IPS-15b (cell line): ENCODE results near the gene IVD.

Experiments
- H3K27me3 ChIP-seq: one replicate; pipeline ENCODE4 v1.6.1; 2013; ENCODE audit warnings: low read length; ENCODE audit not compliant: control insufficient read depth, insufficient read depth
- H3K36me3 ChIP-seq: one replicate; pipeline ENCODE4 v1.6.1; 2013; ENCODE audit warnings: low read length; ENCODE audit not compliant: control insufficient read depth, insufficient read depth
- H3K4me1 ChIP-seq: one replicate; pipeline ENCODE4 v1.6.1; 2013; ENCODE audit warnings: mild to moderate bottlenecking, low read length; ENCODE audit not compliant: control insufficient read depth, insufficient read depth
- H3K4me3 ChIP-seq: one replicate; pipeline ENCODE4 v1.5.1; 2013; ENCODE audit warnings: low read depth, low read length
- H3K9ac ChIP-seq: one replicate; pipeline ENCODE4 v1.6.1; 2013; ENCODE audit warnings: low read depth, mild to moderate bottlenecking, low read length
- H3K9me3 ChIP-seq: one replicate; pipeline ENCODE4 v1.6.1; 2013; ENCODE audit warnings: mild to moderate bottlenecking, low read length; ENCODE audit not compliant: control insufficient read depth, insufficient read depth

Gene IVD

GRCh38 chr15:40436892-40437751, 31.5 kb downstream of the IVD start:
- Histone ChIP-seq H3K27me3 (peaks cover 33% of the 10 kb centered on the region), H3K4me3 (peak overlapping the region; percentile 96), H3K9me3 (no peaks in the 10 kb centered on the region), H3K36me3 (no peaks in the 10 kb centered on the region), H3K4me1 (peaks cover 14% of the 10 kb centered on the region), H3K9ac (peak overlapping the region; percentile 60)

GRCh38 chr15:40437752-40438687, 32.4 kb downstream of the IVD start:
- Histone ChIP-seq H3K4me1 (peaks cover 21% of the 10 kb centered on the region), H3K9me3 (no peaks in the 10 kb centered on the region), H3K9ac (peak overlapping the region; percentile 60), H3K27me3 (peaks cover 33% of the 10 kb centered on the region), H3K4me3 (peak overlapping the region; percentile 96), H3K36me3 (no peaks in the 10 kb centered on the region)

DNA sequence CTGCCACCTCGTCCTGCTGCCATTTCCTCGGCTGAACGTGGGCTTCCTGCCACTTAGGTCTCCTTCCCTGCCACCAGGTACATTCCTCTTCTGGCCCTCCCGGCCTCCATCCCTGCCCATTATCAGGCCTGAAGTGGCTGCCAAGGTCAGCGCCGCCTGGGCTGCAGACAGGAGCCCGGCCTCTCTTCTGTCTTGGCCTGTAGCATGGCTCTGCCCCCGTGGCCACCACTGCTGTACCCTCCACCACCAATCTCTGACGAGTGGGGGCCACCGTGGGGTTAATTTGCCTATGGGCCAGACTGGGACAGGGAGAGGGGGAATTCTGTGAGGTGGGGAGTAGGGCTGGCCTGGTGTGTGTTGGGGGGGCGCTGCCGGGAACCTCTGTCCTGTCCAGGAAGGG, 33.1 kb downstream of the IVD start:
- peak overlapping the region; percentile 96 for H3K4me3 ChIP-seq
- no peaks in the 10 kb centered on the region for H3K36me3 ChIP-seq
- peaks cover 28% of the 10 kb centered on the region for H3K4me1 ChIP-seq
- peak overlapping the region; percentile 37 for H3K9ac ChIP-seq
- peaks cover 26% of the 10 kb centered on the region for H3K27me3 ChIP-seq
- H3K9me3 ChIP-seq: no peaks in the 10 kb centered on the region

DNA sequence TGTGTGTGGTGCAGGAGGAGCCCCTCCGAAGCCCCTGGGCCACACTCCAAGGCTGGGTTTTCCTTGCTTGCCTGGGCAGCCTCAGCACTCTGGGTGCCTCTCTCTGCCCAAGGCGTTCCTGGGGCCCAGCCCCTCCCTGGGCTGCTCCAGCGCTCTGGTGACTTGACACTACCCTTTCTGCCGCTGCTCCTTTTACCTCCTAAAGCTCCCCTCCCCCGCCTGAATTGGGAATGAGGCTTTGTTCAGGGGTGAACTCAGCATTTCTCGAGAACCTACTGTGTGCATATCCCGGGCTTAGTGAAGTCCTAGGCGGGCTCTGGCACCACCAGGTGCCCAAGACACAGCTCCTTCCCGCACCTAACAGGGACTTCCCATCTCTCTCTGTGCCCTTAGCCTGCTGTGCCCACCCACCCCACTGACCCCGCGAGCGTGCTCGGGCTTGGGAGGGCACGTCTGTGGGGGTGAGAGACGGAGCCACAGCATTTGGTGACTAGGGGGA, 33.9 kb downstream of the IVD start:
- Histone ChIP-seq H3K4me3 (peak overlapping the region; percentile 96), H3K36me3 (no peaks in the 10 kb centered on the region), H3K9me3 (no peaks in the 10 kb centered on the region), H3K9ac (peak overlapping the region; percentile 88), H3K4me1 (peaks cover 35% of the 10 kb centered on the region), H3K27me3 (peaks cover 18% of the 10 kb centered on the region)

DNA sequence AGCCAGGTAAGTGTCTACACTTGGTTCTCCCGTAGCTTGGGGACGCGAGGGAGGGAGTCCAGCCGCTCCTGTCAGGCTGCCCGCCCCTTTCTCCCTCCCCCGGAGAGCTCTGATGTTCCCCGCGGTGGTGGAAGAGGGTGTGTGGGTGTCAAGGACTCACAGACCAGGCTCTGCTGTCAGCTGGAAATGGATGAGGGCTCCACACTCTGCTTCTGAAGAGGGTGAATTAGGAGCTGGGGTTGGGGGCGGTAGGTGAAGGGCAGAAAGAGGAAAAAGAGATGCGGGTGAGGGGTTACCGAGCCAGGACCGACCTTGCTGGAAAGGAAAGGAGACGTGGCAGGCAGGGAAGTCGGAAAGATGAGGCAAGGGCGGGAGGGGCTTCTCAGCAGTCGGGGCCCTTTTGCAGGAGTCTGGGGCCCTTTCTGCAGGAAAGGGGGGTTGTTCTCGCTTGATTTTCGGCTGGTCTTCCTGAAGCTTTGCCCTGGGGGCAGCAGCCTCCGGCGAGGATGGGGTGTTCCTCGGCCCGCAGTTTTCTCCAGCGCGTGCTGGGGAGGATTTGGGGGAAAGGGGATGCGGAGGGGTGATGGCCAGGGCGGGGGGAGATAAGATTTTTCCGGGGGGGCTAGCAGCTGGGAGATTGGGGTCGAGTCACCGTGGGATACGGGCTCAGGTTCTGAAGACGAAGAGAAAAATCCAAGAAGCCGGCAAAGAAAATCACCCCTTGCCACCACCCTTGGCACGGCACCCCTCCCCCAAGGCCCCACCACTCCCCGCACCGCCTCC, 34.6 kb downstream of the IVD start:
- H3K4me1 ChIP-seq: peaks cover 41% of the 10 kb centered on the region
- no peaks in the 10 kb centered on the region for H3K9me3 ChIP-seq
- H3K9ac ChIP-seq: peak overlapping the region; percentile 88
- H3K4me3 ChIP-seq: peak overlapping the region; percentile 96
- H3K36me3 ChIP-seq: no peaks in the 10 kb centered on the region
- peaks cover 12% of the 10 kb centered on the region for H3K27me3 ChIP-seq

DNA sequence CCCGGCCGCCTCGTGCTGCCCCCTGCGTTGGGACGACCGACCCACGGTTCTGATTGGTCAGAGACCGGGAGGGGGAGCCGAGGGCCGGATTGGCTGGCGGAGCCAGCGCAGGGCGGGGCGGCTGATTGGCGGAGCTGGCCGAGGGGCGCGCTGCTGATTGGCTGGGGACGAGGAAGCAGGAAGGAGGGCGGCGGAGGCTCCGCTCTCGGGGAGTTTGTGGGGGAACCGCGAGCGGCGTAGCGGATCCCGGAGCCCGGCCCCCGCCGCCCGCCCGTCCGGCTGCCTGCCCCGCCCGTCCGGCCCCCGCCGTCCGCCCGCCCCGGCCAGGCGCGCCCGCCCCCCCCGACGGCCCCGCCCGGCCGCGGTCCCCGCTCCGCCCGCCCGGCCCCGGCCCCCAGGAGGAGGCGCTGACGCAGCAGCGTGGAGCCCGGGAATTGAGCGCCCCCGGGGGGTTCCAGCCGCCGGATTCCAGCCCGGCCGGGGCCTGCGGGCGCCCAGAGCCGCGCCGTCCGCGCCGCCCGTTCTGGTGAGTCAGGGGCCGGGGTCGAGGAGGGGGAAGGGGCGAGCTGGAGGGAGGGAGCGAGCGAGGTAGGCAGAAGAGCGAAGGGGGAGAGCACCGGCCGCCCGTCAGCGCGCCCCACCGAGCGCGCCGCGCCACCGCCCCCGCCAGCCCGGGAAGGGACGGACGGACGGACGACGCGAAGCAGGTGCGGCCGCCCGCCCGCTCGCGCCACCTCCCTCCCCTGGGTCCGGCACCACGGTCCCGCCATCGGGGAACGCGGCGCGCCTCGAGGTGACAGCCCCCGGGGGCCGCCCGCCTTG, 35.4 kb downstream of the IVD start, which contains the start of gene BAHD1:
Gene BAHD1 (plus strand): TSS at position 211 of the 822 bp plus-strand sequence. CDS start 17,512 bp downstream, outside the sequence.
- Histone ChIP-seq H3K4me3 (peak within 1 kb of the TSS; percentile 96), H3K9ac (peak within 1 kb of the TSS; percentile 88), H3K9me3 (no peaks in the 10 kb centered on the region), H3K4me1 (peaks cover 44% of the 10 kb centered on the region), H3K27me3 (peaks cover 5% of the 10 kb centered on the region), H3K36me3 (no peaks in the 10 kb centered on the region)

DNA sequence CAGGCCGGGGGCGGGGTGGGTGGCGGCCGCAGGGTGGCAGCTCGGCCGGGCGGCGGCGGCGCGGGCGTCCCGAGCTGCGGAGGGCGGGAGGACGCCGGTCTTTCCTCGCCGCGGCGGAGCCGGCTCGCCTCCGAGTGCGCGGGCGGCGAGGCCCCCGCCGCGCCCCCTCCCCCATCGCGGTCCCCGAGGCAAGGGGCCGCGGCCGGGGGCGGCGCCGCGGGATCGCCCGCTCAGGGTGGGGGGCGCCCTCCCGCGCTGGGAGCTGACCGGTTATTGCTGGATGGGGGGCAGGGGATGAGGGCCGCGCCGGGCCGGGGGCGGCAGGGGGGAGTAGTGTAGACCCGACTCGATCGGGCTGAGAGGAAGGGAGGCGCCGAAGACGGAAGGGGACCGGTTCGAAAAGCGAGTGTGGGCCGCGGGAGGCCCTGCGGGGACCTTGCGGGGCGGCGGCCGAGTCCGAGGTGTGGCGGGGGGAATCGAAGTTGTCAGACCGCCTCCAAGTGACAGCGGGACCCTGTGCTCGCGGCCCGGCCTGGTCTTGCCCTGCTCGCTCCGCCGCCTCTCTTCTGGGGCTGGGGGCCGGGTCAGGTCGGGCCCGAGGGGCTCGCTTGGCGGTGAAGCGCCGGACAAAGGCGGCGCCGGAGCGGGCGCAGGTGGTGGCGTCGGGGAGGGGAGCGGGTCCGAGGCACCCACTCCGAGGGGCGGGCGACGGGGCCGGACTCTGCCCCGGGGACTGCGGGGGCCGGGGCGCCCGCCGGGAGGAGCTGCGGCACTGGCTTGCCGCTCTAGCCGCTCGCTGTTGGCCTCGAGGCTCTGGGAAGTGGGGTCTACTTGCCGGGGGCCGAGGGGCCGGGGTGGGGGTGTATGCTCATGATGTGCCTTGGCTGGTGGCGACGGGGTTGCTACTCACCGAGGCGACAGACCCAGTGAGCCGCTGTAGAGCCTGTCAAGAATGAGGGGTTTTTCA, 36.3 kb downstream of the IVD start:
- H3K4me1 ChIP-seq: peaks cover 49% of the 10 kb centered on the region
- peak overlapping the region; percentile 54 for H3K4me3 ChIP-seq

GRCh38 chr15:40443255-40443654, 37.7 kb downstream of the IVD start:
- no peaks in the 10 kb centered on the region for H3K36me3 ChIP-seq
- no peaks in the 10 kb centered on the region for H3K9me3 ChIP-seq
- H3K9ac ChIP-seq: peak overlapping the region; percentile 14
- peaks cover 2% of the 10 kb centered on the region for H3K27me3 ChIP-seq
- H3K4me1 ChIP-seq: peaks cover 44% of the 10 kb centered on the region
- peak overlapping the region; percentile 54 for H3K4me3 ChIP-seq

More for the DNA sequence above, 36.3 kb downstream of the IVD start:
- no peaks in the 10 kb centered on the region for H3K9me3 ChIP-seq
- peaks cover 5% of the 10 kb centered on the region for H3K27me3 ChIP-seq
- H3K9ac ChIP-seq: peak overlapping the region; percentile 47
- H3K36me3 ChIP-seq: no peaks in the 10 kb centered on the region

GRCh38 chr15:40443846-40444245, 38.3 kb downstream of the IVD start:
- Histone ChIP-seq H3K27me3 (no peaks in the 10 kb centered on the region), H3K9ac (peak overlapping the region; percentile 14), H3K4me3 (no peak overlapping the region), H3K4me1 (peaks cover 41% of the 10 kb centered on the region), H3K9me3 (no peaks in the 10 kb centered on the region), H3K36me3 (no peaks in the 10 kb centered on the region)

DNA sequence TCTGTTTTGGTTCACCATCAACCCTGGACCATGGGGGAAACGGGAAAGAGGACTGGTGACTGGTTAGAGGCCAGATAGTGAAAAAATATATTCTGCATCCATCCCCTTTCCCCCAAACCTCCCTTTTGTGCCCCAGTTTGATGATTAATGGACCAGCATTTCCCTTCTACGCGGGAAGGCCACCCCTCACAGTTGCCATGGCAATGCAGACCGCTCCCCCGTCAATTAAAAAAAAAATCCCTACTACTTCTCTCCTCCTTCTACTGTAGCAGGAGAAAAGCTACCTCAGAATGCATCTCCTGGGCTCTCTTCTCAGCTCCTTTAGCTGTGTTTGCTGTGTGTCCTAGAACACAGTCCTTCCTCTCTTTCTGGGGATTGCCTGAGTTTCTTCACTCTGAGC, 39.1 kb downstream of the IVD start:
- Histone ChIP-seq H3K27me3 (no peaks in the 10 kb centered on the region), H3K9ac (no peak overlapping the region), H3K9me3 (no peaks in the 10 kb centered on the region), H3K4me3 (no peak overlapping the region), H3K4me1 (peaks cover 39% of the 10 kb centered on the region), H3K36me3 (no peaks in the 10 kb centered on the region)
